Natural killer cell (primary cell): ENCODE data around the gene RAD51B. TPM values are rescaled to one million over a fixed set of nuclear protein-coding genes. Genes with fewer than 3 reads are reported as not detected.

Experiments
- ATAC-seq, 3 donors: fragments of 150-1000 bp in 2 of 3; fragments of 200-7000 bp in 1 of 3; cut with Tn5 transposase; 1 replicate in 1 of 3; 2 replicates in 2 of 3; pipeline ENCODE4 v1.10.0; 2021; ENCODE audit warnings: mild to moderate bottlenecking in 2 of 3, moderate library complexity in 2 of 3
- DNase-seq, 2 donors: peaks; one replicate each; pipeline versions ENCODE4 v3.0.0 to v3.0.0-alpha.2; 2013 to 2021; ENCODE audit warnings: mixed read lengths in 1 of 2
- H3K27ac ChIP-seq: one replicate; pipeline ENCODE4 v1.5.1; 2013; ENCODE audit warnings: mild to moderate bottlenecking, low read length
- H3K27me3 ChIP-seq: one replicate; pipeline ENCODE4 v1.6.1; 2013; ENCODE audit warnings: low read length; ENCODE audit not compliant: control insufficient read depth, insufficient read depth
- H3K36me3 ChIP-seq: one replicate; pipeline ENCODE4 v1.6.1; 2013; ENCODE audit warnings: low read length; ENCODE audit not compliant: control insufficient read depth, insufficient read depth
- H3K4me1 ChIP-seq: one replicate; pipeline ENCODE4 v1.6.1; 2013; ENCODE audit warnings: low read length; ENCODE audit not compliant: control insufficient read depth, insufficient read depth
- H3K4me3 ChIP-seq: one replicate; pipeline ENCODE4 v1.5.1; 2013; ENCODE audit warnings: low read length
- H3K9me3 ChIP-seq: one replicate; pipeline ENCODE4 v1.6.1; 2013; ENCODE audit warnings: low read length; ENCODE audit not compliant: control insufficient read depth, insufficient read depth
- H3K27ac Mint-ChIP-seq, 2 donors: one replicate each; pipeline ENCODE4 v1.8.0; 2022; ENCODE audit warnings: mild to moderate bottlenecking in 2 of 2, mixed read lengths in 2 of 2, moderate library complexity in 1 of 2
- H3K27me3 Mint-ChIP-seq, 2 donors: one replicate each; pipeline ENCODE4 v1.8.0; 2022; ENCODE audit warnings: low read depth in 2 of 2, mixed read lengths in 2 of 2
- H3K36me3 Mint-ChIP-seq: one replicate; pipeline ENCODE4 v1.8.0; 2022; ENCODE audit warnings: mixed read lengths
- H3K4me1 Mint-ChIP-seq, 2 donors: one replicate each; pipeline ENCODE4 v1.8.0; 2022; ENCODE audit warnings: mixed read lengths in 2 of 2
- H3K4me3 Mint-ChIP-seq: one replicate; pipeline ENCODE4 v1.8.0; 2022; ENCODE audit warnings: mild to moderate bottlenecking, moderate library complexity, mixed read lengths
- H3K9me3 Mint-ChIP-seq, 2 donors: one replicate each; pipeline ENCODE4 v1.8.0; 2022; ENCODE audit warnings: mixed read lengths in 2 of 2
- CTCF ChIP-seq: fragments of 200-600 bp; IDR thresholded peaks from one replicate; pipeline ENCODE4 v1.8.0; 2022; ENCODE audit warnings: antibody characterized with exemption
- WGBS: methylation state at CpG from one replicate; pipeline ENCODE4 v1.1.7; 2013; ENCODE audit warnings: missing lambda C conversion rate; ENCODE audit not compliant: insufficient coverage; 5-methylcytosine and 5-hydroxymethylcytosine counted together
- intact Hi-C: fragments of 100-400 bp; cut with micrococcal nuclease; formaldehyde crosslinking; loops from one replicate; pipeline ENCODE4 v1.14.2; 2022
- total RNA-seq, 4 donors: library from RNA; stranded (reverse); fragments of 120-200 nt in 1 of 4; gene quantifications; one replicate each; pipeline versions ENCODE4 v1.2.3 to v1.2.4, GENCODE V29; 2013 to 2022

The RAD51B gene
- total RNA-seq, 3 donors from 2014 or later (not counting 1 experiment from before 2014, with no cell fraction given), result 28.1 to 37.6 (median 28.6) TPM

GRCh38 chr14:68463299-68463698 is 643.7 kb downstream of the RAD51B start:
- no peaks in the 10 kb centered on the region for H3K9me3 ChIP-seq
- H3K27ac ChIP-seq, result no peak overlapping the region
- ATAC-seq (no peak), DNase-seq (no peak)
- Mint-ChIP-seq H3K4me1 (peaks cover 4% of the 10 kb centered on the region in 2 donors), H3K27me3 (no peaks in the 10 kb centered on the region), H3K27ac (no peak overlapping the region), H3K9me3 (no peaks in the 10 kb centered on the region), H3K36me3 (no peaks in the 10 kb centered on the region), H3K4me3 (no peak overlapping the region)
- TF ChIP-seq CTCF, result no peak
- no peaks in the 10 kb centered on the region for H3K27me3 ChIP-seq
- H3K4me1 ChIP-seq, result peaks cover 4% of the 10 kb centered on the region
- intact Hi-C loops, result loop anchor here (10.0 kb wide), 1 partner anchor 322 kb away; no protein-coding TSS in a partner anchor
- no peak overlapping the region for H3K4me3 ChIP-seq
- no peaks in the 10 kb centered on the region for H3K36me3 ChIP-seq

GRCh38 chr14:68463705-68464374 is 644.3 kb downstream of the RAD51B start:
- Mint-ChIP-seq H3K36me3 (no peaks in the 10 kb centered on the region), H3K27me3 (no peaks in the 10 kb centered on the region), H3K27ac (no peak overlapping the region), H3K4me1 (peaks cover 10% of the 10 kb centered on the region in 2 donors), H3K9me3 (no peaks in the 10 kb centered on the region), H3K4me3 (no peak overlapping the region)
- H3K27me3 ChIP-seq, result no peaks in the 10 kb centered on the region
- H3K4me3 ChIP-seq, result no peak overlapping the region
- intact Hi-C loops, result loop anchor here (10.0 kb wide), 1 partner anchor 321 kb away; no protein-coding TSS in a partner anchor
- H3K36me3 ChIP-seq, result no peaks in the 10 kb centered on the region
- TF ChIP-seq CTCF, result no peak
- peaks cover 10% of the 10 kb centered on the region for H3K4me1 ChIP-seq
- no peaks in the 10 kb centered on the region for H3K9me3 ChIP-seq
- ATAC-seq (no peak), DNase-seq (no peak)
- H3K27ac ChIP-seq, result no peak overlapping the region

- DNase-seq, result no peak
- Mint-ChIP-seq H3K9me3 (no peaks in the 10 kb centered on the region), H3K27ac (no peak overlapping the region), H3K4me3 (no peak overlapping the region), H3K4me1 (peaks cover 18 to 19% of the 10 kb centered on the region in 2 donors), H3K27me3 (no peaks in the 10 kb centered on the region), H3K36me3 (no peaks in the 10 kb centered on the region)
- no peaks in the 10 kb centered on the region for H3K27me3 ChIP-seq
- no peak overlapping the region for H3K27ac ChIP-seq
- H3K36me3 ChIP-seq, result no peaks in the 10 kb centered on the region
- no peak overlapping the region for H3K4me3 ChIP-seq
- no peaks in the 10 kb centered on the region for H3K9me3 ChIP-seq
- TF ChIP-seq CTCF, result no peak
- peaks cover 15% of the 10 kb centered on the region for H3K4me1 ChIP-seq
- intact Hi-C loops, result loop anchor here (10.0 kb wide), 1 partner anchor 320 kb away; no protein-coding TSS in a partner anchor
- WGBS, result 100% methylated on average over 2 of the region's 2 CpGs
- ATAC-seq, result no peak
Measured at GRCh38 chr14:68464711-68465110, 645.1 kb downstream of the RAD51B start.
